Stimulated activated CD4-positive, alpha-beta T cell treated with anti-CD3 and anti-CD28 coated beads, Interleukin-2, amount 100 ng/mL, for 48 hours (primary cell): ENCODE results near the gene NUDT6.
"Not testable (repeated sequence)": the region's sequence is repeated elsewhere in the genome, so short reads cannot be mapped to it uniquely, and the experiment has no call there.

Experiments used
- DNase-seq, 2 donors: peaks; one replicate each; pipeline ENCODE4 v3.0.0-alpha.2; 2020

NUDT6 gene, protein sequence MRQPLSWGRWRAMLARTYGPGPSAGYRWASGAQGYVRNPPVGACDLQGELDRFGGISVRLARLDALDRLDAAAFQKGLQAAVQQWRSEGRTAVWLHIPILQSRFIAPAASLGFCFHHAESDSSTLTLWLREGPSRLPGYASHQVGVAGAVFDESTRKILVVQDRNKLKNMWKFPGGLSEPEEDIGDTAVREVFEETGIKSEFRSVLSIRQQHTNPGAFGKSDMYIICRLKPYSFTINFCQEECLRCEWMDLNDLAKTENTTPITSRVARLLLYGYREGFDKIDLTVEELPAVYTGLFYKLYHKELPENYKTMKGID

DNA sequence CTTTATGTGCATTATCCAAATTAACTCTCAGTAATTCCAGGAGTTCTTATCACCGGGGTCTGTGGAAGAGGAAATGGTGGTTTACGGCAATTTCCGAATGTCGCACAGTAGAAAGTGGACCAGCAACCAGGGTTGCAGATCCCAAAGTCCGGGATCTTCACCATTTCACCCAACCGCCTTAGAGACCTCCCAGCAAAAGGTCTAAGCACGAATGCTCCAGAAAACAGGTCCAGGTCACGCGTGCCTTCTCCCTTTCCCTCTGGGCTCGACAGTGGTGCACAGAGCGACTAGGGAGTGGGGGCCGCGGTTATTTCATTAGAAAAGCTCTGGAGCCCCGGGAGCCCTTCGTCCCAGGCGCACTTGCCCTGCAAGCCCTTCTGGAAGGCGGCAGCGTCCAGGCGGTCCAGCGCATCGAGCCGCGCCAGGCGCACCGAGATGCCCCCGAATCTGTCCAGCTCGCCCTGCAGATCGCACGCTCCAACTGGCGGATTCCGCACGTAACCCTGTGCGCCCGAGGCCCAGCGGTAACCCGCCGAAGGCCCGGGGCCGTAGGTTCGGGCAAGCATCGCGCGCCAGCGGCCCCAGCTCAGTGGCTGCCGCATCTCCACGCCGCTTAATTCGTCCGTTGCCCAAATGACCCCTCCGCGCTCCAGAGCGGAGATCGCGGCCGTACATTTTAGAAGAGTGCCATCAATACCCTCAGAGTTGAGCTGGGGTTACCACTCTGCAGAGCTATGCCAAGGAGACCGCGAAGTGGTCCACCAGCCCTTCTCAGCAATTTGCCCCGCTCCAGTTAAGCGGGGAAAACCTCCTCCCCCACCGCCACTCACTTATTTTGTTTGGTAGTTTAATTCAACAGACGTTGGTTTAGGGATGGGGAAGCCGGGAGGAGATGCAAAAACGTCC, at the start of gene NUDT6:
NUDT6 (minus strand) TSS at position 627 of the 906 bp plus-strand sequence; CDS start at position 602, 25 bp downstream.
- peak in 1 of 2 donors; percentile 34 for DNase-seq

DNA sequence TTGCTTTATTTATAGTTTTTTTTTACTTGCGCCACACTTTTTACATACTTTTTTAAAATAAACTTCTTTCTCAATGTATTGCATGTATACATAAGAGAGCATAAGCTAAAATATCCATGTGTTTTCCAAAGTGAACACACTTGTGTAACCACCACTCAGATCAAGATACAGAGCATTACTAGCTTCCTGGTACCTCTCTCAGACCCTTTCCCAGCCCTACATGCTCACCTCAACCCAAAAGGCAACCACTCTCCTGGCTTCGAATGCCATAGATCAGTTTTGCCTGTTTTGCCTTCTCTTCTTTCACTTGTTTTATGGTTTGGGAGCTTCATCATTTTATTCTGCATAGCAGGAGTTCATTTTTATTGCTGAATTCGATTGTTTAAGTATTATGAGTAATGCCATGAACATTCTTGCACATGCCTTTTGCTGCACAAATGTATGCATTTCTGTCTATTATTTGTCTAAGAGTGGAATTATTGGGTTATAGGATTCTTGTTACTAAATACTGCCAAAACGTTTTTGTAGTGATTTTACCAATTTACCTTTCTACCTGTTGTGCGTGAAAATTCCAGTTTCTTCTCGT, 45.9 kb upstream of the NUDT6 start:
- DNase-seq: no peak

DNA sequence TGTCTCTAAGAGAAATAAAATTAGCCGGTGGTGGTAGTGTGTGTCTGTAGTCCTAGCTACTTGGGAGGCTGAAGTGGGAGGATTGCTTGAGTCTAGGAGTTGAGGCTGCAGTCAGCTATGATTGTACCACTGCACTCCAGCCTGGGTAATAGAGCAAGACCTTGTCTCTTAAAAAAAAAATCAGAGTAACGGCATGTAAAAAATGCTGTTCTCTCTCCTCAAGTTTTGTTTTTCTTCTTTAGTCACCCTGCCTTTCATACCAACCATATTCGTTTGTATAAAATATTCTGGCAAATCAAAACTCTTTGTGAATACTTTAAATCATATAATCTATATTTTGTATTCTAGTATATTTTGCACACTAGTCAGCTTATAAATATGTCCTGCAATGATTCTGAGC, 44.8 kb upstream of the NUDT6 start:
- no peak for DNase-seq

DNA sequence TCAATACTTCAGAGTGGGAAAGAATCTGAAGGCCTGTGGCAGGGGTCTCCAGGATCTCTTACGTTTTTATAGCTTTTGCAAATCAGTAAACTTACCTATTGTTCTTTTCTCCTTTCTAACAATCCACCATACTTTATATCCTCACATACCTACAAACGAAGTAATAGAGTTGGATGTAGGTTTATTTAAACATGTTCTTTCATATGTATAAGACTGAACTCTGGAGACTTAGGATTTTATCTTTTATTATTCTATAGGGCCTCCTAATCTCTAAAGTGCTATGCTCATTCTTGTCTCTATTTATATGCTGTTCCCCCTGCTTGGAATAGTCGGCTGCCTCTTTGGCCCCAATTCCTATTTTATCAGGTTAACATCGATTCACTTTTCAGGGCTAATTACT, 43.8 kb upstream of the NUDT6 start:
- DNase-seq: no peak

DNA sequence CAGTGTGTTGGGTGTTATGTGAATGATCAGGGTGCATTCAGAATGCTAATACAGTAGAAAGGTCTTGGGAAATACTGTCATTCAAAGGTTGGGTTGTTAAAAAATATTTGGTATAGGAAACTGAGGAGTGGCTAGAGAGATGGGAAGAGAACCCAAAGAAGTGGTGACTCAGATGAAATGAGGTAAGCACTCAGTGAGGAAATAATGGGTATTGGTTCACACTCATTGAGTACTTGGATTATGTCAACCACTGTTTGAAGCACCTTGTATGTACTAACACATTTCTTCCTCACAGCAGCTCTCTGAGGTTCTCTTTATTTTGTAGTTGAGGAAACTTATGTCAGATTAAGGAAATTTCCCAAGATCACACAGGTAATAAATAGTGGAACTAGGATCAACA, 40.8 kb upstream of the NUDT6 start:
- no peak for DNase-seq

DNA sequence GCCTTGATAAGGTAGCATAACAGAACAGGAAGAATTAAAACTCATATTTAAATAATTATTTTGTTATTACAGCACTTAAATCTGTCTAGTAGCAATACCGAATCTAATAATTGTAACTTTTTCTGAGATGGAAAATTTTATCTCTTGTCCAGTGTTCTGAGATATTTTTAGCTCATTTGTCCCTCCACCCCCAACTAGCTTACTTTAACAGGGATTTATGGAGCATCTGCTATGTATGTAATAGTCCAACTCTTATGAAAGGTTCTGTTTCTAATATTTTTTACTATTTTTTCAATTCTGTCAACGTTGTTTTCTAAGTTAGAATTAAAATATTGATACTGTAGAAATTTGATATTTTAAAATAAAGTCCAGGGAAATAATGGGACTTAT, 38.2 kb upstream of the NUDT6 start:
- no peak for DNase-seq

DNA sequence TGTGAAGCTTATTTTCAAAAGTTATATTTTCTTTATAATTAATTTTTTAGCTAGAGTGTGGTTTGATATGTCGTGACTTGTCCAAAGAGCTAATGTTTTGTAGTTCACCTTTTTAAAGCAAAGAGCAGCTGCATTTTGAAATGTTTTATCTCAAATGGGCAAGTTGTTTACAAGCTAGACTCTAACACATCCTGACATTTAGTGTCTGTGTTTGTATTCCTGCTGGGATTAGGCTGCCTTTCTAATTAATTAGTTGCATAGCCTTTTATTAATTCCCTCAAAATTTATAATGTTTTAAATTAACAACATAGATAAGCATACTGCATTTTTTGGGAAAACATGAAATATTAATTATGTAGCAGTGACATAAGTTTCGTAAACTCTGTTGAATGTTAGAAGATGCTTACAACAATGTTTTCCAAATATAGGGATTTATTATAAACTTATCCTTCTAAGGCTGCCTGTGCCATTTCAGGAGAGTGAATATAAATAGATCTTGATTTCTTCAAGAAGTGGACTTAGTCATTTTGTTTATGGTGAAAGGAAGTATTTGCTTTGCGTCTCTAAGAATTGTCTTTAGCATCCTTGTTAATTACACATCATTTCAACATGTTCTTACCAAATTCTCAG, 37.7 kb upstream of the NUDT6 start:
- DNase-seq: no peak

DNA sequence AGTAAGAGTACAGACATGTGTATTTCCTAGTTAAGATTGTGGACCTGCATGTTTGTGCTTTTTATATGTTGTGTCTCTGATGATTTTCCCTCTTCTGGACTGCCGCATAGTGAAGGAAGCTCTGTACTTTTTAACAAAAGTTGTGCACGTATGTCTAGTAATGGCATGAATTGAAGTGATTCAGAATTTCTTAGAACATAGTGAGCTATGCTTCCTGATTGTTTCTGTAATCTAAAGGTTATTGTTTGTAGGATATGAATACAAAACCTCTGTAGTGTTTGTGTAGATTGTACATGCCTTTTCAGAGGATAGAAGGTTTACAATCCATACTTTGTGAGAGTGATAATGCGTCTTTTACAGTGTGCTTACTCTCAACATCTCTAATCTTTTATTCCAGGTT, 37.0 kb upstream of the NUDT6 start:
- DNase-seq: no peak

DNA sequence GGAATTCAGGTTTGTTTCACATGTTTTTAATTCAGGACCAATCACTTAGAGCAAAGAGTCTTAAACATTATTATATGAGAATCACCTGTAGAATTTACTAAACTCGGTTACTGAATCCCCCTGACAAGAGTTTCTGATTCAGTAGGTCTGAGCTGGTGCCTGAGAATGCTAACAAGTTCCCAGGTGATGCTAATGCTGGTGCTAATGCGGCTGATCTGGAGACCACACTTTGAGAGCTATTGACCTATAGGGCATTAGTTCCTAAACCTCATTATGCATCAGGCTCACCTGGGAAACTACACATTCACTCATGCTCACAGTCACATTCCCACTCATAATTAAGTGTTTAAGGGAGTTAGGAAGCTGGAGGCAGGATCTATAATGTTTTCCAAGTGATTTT, 36.1 kb upstream of the NUDT6 start:
- DNase-seq: no peak

DNA sequence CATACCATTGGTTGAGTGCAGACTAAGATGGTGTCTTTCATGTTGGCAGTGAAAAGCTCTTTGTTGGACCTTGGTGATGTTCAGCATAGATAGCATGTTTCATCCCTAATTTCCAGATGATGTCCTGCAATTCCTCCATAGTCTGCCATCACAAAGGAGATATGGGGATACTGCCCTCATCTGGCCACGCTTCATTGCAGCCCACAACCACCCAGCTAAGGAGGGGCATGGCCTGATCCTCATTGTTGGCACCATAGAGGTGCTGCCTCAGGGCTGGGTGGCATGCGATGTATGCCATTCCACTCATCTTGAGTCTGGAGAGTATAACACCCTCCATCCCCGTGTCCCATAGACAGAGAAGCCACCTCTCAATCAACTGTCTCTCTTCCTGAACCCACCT, 31.5 kb upstream of the NUDT6 start:
- DNase-seq: no peak

DNA sequence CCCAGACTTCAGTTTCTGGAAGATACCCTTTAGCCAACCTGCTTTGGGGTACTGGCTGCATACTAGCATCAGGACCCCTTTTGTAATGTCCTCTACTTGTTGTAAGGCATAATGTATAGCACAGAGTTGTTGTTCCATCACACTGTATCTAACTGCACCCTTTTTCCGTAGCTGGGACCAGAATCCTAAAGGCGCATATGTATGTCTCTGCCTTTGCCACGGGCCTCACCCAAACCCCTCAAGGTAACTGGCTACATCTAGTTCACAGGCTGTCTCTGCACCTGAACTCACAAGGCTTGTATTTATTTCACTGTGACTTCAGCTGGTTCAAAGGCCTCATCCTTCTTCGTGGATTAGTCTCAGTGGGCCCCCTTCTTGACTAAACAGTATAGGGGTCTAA, 29.6 kb upstream of the NUDT6 start:
- no peak for DNase-seq

DNA sequence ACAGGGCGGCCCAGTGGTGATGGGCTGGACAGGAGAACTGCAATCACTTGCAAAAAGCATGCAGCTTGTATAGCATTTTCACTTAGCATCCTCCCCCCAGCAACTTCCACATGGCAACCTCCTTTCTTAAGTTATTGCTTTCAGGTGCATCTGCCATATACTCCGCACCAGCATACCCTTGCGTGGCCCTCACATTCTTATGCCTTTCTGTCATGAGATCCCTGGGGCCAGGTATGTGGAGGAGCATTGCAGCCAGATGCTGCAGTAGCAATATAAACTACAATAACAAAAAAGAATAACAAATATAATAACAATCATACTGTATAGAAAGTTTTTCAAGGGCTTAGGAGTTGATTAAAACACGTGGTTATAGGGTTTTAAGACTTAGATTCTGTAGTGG, 26.3 kb upstream of the NUDT6 start:
- no peak for DNase-seq

DNA sequence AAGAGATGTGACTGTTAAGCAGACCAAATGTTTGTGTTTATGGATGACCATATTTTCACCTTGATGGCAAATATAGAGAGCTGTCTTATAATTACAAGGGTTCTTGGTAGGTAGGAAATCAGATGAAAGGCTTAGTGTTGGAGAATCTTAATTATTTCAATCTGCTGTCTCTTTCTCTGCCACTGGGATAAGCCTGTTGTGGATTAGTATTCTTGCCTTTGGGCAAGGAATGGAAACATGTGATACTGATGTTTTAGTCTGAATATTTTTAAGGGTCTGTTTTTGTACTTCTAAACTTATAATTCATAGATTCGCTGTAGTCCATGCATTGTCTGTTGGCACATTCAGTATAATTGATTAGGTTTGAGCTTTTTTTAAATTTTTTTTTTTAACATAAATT, 23.7 kb upstream of the NUDT6 start:
- no peak for DNase-seq

DNA sequence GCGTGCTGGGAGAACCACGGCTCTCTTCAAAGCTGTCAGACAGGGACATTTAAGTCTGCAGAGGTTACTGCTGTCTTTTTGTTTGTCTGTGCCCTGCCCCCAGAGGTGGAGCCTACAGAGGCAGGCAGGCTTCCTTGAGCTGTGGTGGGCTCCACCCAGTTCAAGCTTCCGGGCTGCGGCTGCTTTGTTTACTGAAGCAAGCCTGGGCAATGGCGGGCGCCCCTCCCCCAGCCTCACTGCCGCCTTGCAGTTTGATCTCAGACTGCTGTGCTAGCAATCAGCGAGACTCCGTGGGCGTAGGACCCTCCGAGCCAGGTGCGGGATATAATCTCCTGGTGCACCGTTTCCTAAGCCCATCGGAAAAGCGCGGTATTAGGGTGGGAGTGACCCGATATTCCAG, 22.7 kb upstream of the NUDT6 start:
- DNase-seq: not testable (repeated sequence)

DNA sequence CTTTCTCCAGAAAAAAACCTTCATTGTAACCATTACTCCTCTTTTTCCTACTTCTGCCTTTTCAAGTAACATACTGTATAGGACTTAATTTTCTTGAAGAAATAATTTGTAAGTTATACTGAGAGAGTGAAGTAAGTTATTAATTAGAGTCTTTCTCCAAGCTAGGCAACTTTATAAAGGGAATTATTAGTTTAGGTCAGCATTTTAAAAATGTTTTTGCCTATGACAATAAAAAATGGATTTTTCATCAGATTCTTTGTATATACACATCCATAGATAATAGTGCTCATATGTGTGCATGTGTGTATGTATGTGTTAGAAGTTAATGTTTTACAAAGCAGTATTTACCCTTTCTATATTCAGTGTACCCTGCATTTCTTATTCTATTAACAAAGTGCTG, 10.4 kb upstream of the NUDT6 start:
- no peak for DNase-seq

DNA sequence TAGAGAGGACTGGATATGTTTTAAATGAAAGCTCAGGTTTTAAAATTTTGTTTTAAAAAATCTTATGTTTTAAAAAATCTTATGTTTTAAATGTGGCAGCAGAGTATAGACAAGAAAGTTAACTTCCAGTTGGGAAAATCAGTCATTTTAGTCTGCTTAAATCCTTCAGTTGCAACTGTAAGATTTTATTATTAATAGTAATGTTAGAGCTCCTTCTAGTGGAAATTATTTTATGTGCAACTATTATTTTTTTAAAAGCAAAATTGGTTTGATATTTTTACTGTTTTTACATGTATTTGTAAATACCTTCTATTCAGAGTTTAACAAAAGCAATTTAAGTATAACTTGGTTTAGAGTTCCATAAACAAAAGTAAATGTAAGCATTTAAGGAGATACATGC, 8.5 kb upstream of the NUDT6 start:
- no peak for DNase-seq

DNA sequence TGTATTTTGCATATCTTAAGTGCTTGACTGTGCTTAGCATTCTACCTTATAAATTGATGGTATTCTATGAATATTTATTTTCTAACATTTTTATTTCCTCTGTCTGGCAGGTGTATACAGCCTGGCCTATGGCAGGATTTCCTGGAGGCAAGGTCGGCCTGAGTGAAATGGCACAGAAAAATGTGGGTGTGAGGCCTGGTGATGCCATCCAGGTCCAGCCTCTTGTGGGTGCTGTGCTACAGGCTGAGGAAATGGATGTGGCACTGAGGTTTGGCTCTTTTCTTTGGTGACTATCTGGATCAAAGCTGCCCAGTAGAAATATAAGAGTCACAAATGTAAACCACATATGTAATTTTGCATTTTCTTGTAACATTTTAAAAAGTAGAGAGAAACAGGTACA, 6.5 kb upstream of the NUDT6 start:
- DNase-seq: no peak

DNA sequence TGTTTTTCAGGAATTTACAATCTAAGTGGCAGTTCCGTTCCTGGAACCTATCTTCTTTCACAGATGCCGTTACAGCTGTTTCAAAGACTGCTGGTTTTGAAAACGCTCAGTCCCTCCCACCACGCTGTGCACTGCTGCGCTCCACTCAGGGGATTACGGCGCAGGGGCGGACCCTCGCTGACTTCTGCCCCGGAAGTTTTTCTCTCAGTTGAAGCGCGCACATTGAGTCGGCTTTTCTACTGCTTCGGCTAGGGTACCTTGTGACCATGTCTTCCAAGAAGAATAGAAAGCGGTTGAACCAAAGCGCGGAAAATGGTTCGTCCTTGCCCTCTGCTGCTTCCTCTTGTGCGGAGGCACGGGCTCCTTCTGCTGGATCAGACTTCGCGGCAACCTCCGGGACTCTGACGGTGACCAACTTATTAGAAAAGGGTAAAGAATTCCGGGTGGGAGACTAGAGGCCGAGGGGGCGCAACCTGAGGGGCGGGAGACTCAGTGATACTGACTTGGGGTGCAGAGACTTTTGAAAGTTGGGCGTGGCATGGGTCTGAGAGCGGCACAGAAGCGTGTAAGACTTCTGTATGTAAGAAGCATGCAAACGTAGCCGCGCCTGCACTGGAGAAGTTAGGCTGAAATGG, 597 bp upstream of the NUDT6 start:
- peak; percentile 76 to 78 for DNase-seq

DNA sequence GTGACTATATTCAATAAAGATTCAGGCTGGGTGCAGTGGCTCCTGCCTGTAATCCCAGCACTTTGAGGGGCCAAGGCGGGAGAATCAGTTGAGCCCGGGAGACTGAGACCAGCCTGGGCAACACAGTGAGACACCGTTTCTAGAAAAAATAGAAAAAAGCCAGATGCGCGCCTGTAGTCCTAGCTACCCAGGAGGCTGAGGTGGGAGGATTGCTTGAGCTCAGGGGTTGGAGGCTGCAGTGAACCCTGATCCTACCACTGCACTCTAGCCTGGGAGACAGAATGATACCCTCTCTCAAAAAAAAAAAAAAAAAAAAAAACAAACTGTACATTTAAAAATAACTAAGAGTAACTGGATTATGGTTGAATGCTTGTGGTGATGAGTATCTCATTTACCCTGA, 1.1 kb downstream of the NUDT6 start:
- DNase-seq: no peak

DNA sequence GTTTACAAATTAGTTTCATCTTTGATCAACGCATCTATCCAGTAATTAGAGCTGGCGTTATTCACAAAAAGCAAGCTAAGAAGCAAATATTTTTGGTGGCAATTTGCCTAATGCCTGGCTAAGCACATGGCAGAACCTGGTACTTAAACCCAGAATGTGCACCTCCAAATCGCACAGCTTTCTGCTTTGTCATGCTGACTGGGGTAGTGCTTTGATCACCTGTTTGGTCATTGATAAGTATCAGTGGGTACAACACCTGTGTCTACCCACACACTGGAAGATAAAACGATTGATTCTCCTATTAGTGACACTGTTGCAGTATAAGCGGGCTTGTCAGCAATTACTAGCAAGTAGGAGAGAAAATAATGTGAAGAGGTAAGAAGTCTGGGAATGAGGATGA, 1.9 kb downstream of the NUDT6 start:
- DNase-seq: no peak

DNA sequence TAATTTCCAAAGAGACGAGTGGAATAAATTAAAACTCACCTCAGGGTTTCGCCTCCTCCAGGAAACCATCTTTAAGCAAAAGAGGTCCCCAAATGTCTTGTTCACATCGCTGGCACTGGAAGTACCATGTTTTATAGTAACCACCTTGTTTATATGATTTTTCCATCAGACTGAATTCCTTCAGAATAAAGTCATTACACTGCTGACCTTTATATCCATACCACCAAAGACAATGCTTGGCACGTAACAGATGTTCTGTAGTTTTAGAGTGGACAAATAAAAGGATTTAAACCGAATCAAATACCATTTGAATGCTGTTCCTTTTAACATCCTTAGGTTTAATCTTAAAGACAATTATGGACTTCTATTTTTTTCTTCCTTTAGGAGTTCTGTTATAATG, 4.7 kb downstream of the NUDT6 start:
- no peak for DNase-seq

DNA sequence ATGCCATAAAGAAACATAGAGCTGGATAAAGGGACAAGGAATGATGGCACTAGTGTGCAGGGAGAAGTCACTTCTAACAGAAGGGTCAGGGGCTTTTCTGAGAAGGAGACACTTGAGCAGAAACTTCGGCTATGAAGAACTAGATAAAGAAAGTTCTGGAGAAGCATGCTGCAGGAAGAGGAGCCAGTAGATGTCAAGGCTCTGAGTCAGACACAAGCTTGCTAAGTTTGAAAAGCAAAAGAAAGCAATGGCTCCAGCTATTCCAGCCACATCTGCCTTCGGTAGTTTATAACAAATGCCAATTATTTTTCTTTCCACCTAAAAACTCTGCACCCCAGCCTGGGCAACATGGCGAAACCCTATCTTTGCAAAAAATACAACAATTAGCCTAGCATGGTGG, 7.5 kb downstream of the NUDT6 start:
- no peak for DNase-seq

DNA sequence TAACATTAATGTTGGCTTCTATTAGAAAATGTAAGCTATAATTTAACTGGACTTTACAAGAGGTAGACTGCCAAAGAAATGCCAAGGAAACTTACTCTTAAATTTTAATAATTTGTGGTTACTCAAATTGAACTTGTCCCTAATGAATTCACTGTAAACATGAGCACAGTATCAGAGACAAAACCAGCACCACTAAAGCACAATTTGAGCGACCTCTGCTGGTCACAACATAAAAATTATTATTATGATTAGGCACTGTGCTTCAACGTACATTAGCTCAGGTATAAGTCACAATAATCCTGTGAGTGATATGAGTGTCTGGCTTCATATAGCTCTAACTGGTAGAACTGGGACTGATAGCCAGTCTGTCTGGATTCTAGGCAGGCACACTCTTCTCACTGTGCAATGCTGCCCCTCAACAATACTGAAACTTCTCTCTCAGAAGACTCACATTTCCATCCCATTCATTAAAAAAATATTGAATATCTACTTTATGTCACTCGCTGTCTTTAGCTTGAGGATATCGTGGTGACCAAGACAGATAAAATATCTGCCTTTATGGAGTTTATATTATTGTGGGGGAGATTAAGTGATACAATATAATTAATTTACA, 8.0 kb downstream of the NUDT6 start:
- no peak for DNase-seq
